ENCODE data around the gene APC2.
"Not testable (repeated sequence)": the region's sequence is repeated elsewhere in the genome, so short reads cannot be mapped to it uniquely, and the experiment has no call there.

The APC2 gene

DNA sequence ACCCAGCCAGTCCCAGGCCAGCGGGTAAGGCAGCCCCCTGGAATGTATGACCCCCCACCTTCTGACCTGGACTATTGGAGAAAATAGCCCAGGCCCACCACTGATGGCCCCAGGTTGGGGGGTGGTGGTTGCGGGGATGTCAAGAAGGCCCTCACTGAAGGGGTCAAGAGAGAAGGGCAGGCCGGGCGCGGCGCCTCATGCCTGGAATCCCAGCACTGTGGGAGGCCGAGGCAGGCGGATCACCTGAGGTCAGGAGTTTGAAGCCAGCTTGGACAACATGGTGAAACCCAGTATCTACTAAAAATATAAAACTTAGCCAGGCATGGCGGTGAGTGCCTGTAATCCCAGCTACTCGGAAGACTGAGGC, 64.4 kb downstream of the APC2 start:
- no peak for DNase-seq

DNA sequence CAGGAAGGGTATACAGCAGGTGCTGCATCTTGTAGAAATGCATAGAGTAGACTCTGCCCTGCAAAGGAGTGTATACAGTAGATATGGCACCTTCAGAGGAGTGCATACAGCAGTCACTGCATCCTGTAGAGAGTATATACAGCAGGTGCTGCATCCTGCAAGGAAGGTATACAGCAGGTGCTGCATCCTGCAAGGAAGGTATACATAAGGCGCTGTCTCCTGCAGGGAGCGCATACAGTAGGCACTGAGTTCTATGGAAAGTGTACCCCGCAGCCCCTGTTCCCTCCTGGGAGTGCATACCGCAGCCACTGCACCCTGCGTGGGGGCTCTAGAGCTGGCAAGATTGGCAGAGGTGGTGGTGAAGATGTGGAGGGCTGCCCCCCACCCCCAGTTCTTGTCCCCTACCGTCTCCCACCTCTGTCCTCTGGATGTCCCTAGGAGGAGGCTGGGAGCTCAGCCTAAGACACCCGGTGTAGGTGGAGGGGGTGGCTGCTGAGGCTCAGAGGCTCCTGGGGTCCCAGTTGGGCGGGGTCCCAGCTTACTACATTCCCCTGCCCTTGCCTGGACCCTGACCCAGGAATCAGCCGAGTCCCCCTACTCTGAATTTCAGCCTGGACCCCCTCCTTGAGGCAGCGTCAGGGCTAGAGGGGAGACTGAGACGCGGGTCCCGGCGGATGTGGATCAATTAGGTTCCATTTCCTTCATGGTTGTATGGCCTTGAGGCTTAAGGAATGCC, 65.2 kb downstream of the APC2 start:
- DNase-seq: no peak

DNA sequence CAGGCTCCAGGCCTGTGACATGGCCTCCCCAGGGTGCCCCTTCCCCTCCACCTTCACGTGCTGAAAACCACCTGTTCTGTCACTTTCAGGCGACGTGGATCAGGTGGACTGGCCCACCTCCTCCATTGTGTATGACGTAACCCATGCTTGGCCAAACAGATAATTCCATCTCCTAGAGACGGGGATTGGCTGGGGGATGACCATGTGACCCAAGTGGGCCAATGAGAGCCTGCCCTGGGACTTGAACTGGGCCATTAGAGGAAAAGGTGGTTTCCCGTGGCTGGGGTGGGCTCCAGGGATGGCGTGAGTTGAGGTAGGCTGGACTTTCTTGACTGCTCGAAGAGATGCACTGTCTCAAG, 66.5 kb downstream of the APC2 start:
- no peak for DNase-seq

DNA sequence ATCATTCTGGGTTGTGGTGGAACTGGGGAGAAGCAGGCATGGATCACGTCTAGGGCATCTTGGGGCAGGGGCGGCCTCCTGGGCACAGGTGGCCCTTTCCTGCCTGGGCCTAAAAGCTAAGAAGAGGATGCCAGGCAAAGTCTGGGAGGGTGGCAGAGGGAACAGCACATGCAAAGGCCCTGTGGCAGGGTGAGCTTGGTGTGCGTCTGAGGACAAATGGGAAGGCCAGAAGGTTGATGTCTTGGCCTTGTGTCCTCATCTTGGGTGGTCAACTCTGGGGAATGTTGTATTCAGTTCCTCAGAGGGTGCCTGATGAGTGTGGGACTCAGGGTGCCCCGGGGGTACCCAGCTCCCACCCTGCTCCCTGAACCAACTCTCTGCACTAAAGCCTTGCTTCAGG, 68.5 kb downstream of the APC2 start:
- no peak for DNase-seq

DNA sequence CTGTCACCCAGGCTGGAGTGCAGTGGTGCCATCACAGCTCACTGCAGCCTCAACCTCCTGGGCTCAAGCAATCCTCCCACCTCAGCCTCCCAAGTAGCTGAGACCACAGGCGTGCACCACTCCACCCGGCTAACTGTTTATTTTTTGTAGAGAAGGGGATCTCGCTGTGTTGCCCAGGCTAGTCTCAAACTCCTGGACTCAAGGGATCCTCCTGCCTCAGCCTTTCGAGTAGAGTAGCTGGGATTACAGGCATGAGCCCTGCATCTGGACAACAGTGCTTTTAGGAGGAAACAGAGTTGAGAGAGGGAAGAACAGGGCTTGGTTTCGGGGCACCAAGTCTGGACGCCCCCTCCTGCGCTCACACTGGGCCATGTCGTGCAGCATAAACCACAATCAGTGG, 69.9 kb downstream of the APC2 start:
- DNase-seq: not testable (repeated sequence)

DNA sequence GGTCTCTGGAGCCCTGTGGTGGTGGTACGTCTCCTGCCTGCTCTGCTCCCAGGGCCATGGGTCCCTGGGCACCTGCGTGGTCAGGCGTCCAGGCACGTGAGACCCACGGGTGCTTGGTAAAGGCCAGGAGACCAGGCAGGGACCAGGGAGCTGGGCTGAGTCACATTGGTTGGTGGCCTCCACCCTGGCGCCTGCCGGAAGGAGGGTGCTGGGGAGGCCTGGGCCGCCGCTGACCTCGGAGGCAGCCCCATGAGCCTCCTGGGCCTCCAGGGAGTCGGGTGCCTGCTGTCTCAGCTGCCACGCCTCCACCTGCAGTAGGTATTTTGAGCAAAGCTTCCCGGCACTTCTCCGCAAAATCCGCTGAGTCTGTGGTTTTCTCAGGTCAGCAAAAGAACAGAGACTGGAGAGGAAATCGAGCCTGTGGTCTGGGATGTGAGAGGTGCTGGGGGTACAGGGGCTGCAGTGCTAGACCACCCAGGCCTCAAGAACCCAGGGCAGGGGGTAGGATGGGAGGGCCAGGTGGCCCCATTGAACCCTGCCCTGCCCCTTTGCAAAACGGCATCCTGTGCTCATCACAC, 70.4 kb downstream of the APC2 start:
- DNase-seq: no peak

DNA sequence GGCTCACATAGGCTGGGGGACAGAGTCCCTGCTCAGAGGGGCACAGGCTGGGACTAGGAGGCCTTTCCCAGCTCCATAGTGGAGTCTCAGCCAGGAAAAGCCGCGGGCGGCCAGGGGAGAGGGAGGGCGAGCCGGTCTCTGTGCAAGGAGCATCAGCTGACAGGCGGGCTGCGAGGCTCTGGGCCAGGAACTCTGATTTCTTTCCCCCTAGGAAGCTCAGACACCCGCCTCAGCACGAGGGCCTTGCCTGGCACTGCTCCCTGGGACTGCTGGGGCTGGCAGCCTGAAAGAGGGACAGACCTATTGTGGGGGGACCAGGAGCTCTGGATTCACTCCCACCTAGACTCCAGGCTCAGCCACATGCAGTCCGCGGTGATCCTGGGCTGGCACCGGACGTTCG, 71.7 kb downstream of the APC2 start:
- no peak for DNase-seq

DNA sequence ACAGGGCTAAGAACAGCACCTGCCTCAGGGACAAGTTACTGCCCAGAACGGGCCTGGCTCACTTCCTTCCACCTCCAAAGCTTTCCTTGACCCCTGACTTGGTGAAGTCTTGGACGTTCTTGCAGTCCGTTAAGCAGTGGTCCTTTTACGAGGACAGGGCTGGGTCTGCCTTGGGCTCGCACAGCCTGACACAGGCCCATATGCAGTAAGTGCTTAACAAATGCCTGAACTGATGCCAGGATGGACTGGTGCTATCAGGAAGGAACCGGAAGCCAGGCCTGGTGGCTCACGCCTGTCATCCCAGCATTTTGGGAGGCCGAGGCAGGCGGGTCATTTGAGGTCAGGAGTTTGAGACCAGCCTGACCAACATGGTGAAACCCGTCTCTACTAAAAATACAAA, 72.1 kb downstream of the APC2 start:
- DNase-seq: no peak

DNA sequence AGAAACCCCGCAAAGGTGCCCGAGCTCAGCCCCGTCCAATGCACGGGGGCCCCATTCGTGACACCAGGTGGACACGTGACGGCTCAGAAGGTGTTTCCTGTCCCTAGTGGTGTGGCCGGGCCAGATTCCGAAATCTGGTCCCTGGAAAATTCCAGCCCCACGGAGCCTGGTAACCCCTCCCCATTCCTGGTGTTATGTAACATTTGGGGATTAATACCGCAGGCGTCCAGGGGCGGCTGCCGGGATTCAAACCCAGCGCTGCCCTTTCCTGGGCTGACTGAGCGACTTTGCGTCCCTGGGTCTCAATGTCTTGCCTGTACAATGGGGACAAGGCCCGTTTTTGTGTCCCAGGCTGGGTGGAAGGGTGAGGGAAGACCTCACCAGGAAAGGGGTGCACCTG, 72.9 kb downstream of the APC2 start:
- DNase-seq: no peak
